ENCODE data around the gene SH3BP5L. TPM values are rescaled to one million over a fixed set of nuclear protein-coding genes. Genes with fewer than 3 reads are reported as not detected.
"Not testable (repeated sequence)": the region's sequence is repeated elsewhere in the genome, so short reads cannot be mapped to it uniquely, and the experiment has no call there.

The SH3BP5L gene
- total and polyA plus RNA-seq, 8 donors, result 6.1 to 15.8 (median 8.7) TPM

GRCh38 chr1:248831842-248832241 is 6.1 kb upstream of the SH3BP5L start:
- H3K9me3 ChIP-seq, result no peaks in the 10 kb centered on the region
- no peak overlapping the region for H3K4me3 ChIP-seq
- no peak for TF ChIP-seq CTCF (IDR thresholded peaks at IDR 0.05)
- H3K27ac ChIP-seq, result no peak overlapping the region
- intact Hi-C loops (cut with DNase I), result no loop called here
- DNase-seq (no peak), ATAC-seq (no peak), FAIRE-seq (no peak)
- H3K36me3 ChIP-seq, result no peaks in the 10 kb centered on the region
- no peaks in the 10 kb centered on the region for H3K27me3 ChIP-seq
- WGBS, 2 donors, result 74% methylated on average over 1 of the region's 1 CpG
- H3K4me1 ChIP-seq, result peaks cover 3% of the 10 kb centered on the region in 3 donors

- H3K36me3 ChIP-seq; H3K27ac ChIP-seq; FAIRE-seq; H3K4me3 ChIP-seq; H3K9me3 ChIP-seq; intact Hi-C loops (cut with DNase I); ATAC-seq; H3K4me1 ChIP-seq; H3K27me3 ChIP-seq; DNase-seq: not testable (repeated sequence)
- WGBS, 2 donors, result 49 to 52% methylated on average over 3 of the region's 3 CpGs
These were observed 5.0 kb upstream of the SH3BP5L start for GRCh38 chr1:248830718-248831017.

- intact Hi-C loops (cut with DNase I), result no loop called here
- no peak overlapping the region for H3K4me3 ChIP-seq
- H3K27me3 ChIP-seq, result no peaks in the 10 kb centered on the region
- no peak for TF ChIP-seq CTCF (IDR thresholded peaks at IDR 0.05)
- ATAC-seq, result no peak
- H3K9me3 ChIP-seq, result no peaks in the 10 kb centered on the region
- 60 to 76% methylated on average over 3 of the region's 3 CpGs for WGBS, 2 donors
- no peak for FAIRE-seq
- H3K36me3 ChIP-seq, result no peaks in the 10 kb centered on the region
- no peak overlapping the region for H3K27ac ChIP-seq
- H3K4me1 ChIP-seq, result peaks cover 11 to 18% (median 17%) of the 10 kb centered on the region in 3 donors
- no peak for DNase-seq
These were observed 3.1 kb upstream of the SH3BP5L start for GRCh38 chr1:248828845-248829244.

GRCh38 chr1:248825573-248825908 is 174 bp downstream of the SH3BP5L start:
- H3K4me1 ChIP-seq, result peaks cover 20 to 37% (median 24%) of the 10 kb centered on the region in 3 donors
- TF ChIP-seq CTCF (IDR thresholded peaks at IDR 0.05), result no peak
- H3K27ac ChIP-seq, result peak overlapping the region; percentile 91 to 98 (median 96)
- H3K9me3 ChIP-seq, result no peaks in the 10 kb centered on the region
- ATAC-seq, result peak in 3 of 4 donors; percentile 1 to 4 (median 1)
- H3K36me3 ChIP-seq, result no peaks in the 10 kb centered on the region
- no peak for DNase-seq
- 0% methylated on average over 18 of the region's 18 CpGs for WGBS, 2 donors
- H3K27me3 ChIP-seq, result no peaks in the 10 kb centered on the region
- no peak for FAIRE-seq
- intact Hi-C loops (cut with DNase I), result no loop called here
- peak overlapping the region; percentile 41 to 79 (median 56) for H3K4me3 ChIP-seq

GRCh38 chr1:248825136-248825535 is 579 bp downstream of the SH3BP5L start:
- peak overlapping the region in 2 of 4 donors; percentile 96 to 98 for H3K27ac ChIP-seq
- no peaks in the 10 kb centered on the region for H3K9me3 ChIP-seq
- peak in 1 of 6 donors; percentile 33 for DNase-seq
- ATAC-seq, result no peak
- H3K4me3 ChIP-seq, result peak overlapping the region; percentile 41 to 79 (median 56)
- no peak for FAIRE-seq
- H3K36me3 ChIP-seq, result no peaks in the 10 kb centered on the region
- intact Hi-C loops (cut with DNase I), result no loop called here
- no peaks in the 10 kb centered on the region for H3K27me3 ChIP-seq
- WGBS, 2 donors, result 23 to 30% methylated on average over 10 of the region's 10 CpGs
- H3K4me1 ChIP-seq, result peaks cover 20 to 37% (median 24%) of the 10 kb centered on the region in 3 donors
- no peak for TF ChIP-seq CTCF (IDR thresholded peaks at IDR 0.05)

GRCh38 chr1:248824701-248825100 is 1.0 kb downstream of the SH3BP5L start:
- no peaks in the 10 kb centered on the region for H3K27me3 ChIP-seq
- intact Hi-C loops (cut with DNase I), result no loop called here
- FAIRE-seq, result no peak
- H3K27ac ChIP-seq, result no peak overlapping the region
- peak in 1 of 6 donors; percentile 11 for DNase-seq
- WGBS, 2 donors, result 72 to 77% methylated on average over 3 of the region's 3 CpGs
- peak overlapping the region; percentile 41 to 79 (median 56) for H3K4me3 ChIP-seq
- H3K36me3 ChIP-seq, result no peaks in the 10 kb centered on the region
- peaks cover 20 to 37% (median 24%) of the 10 kb centered on the region in 3 donors for H3K4me1 ChIP-seq
- ATAC-seq, result no peak
- no peaks in the 10 kb centered on the region for H3K9me3 ChIP-seq
- no peak for TF ChIP-seq CTCF (IDR thresholded peaks at IDR 0.05)
